ENCODE measurements around the gene TCF12.

TCF12 gene

DNA sequence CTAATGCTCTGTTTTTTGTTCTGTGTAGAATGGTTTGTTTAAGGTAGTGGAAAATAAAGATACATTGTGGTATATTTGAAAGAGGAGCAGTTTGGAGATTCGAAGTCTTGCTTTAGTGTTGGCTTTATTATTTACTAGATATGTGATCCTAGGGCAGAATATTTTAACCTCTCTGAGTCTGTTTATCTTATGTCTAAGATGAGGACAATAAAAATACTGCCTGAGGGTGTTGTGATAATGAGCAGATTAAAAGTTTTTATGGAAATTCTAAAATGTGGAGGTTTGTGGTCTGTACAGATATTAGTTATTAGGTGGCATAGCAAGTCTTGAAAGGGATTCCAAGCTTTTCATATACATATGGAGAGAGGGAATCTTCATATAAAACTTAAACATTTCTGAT, 15.0 kb downstream of the TCF12 start:
- DNase-seq (ENCODE audit: insufficient read length, low spot score) (no peak), FAIRE-seq (no peak)
- no peak for TF ChIP-seq CTCF (IDR thresholded peaks at IDR 0.05; ENCODE audit: insufficient read depth, missing control alignments)

GRCh38 chr15:56933811-56934210, 15.4 kb downstream of the TCF12 start:
- TF ChIP-seq CTCF (IDR thresholded peaks at IDR 0.05; ENCODE audit: insufficient read depth, missing control alignments) = no peak
- no peak for FAIRE-seq

DNA sequence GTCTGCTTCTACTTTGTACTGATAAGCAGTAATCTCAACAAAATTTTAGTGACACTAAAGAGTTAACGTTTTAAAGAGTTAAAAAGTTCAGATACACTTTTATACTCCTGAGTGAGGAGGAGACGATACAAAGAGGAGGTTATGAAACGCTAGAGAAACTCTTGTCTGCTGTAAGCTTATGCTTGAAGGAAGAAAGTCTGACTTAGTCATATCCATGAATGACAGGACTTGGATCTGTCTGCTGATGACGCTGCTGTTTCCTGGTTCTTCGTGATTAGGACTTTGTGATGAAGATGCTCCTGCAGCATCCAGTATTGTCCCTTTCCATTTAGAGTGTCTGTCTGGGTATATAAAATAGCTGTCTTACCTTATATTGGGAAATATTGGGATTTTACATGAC, 15.8 kb downstream of the TCF12 start:
- no peak for FAIRE-seq
- TF ChIP-seq CTCF (IDR thresholded peaks at IDR 0.05; ENCODE audit: insufficient read depth, missing control alignments) = no peak
- no peak for DNase-seq (ENCODE audit: insufficient read length, low spot score)

More at GRCh38 chr15:56933811-56934210, 15.4 kb downstream of the TCF12 start:
- no peak for DNase-seq (ENCODE audit: insufficient read length, low spot score)

DNA sequence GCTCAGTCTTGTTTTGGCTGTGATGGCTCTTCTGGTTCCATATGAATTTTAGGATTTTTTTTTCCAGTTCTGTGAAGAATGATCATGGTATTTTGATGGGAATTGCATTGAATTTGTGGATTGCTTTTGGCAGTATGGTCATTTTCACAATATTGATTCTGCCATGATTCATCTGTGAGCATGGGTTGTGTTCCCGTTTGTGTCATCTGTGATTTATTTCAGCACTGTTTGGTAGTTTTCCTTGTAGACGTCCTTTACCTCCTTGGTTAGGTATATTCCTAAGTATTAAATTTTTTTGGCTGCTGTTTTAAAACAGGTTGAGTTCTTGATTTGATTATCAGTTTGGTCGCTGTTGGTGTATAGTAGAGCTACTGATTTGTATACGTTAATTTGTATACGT, 18.5 kb downstream of the TCF12 start:
- FAIRE-seq = no peak
- no peak for TF ChIP-seq CTCF (IDR thresholded peaks at IDR 0.05; ENCODE audit: insufficient read depth, missing control alignments)
- no peak for DNase-seq (ENCODE audit: insufficient read length, low spot score)

- DNase-seq (ENCODE audit: insufficient read length, low spot score) (no peak), FAIRE-seq (no peak)
- TF ChIP-seq CTCF (IDR thresholded peaks at IDR 0.05; ENCODE audit: insufficient read depth, missing control alignments) = no peak
Measured at GRCh38 chr15:56939257-56939656, 20.8 kb downstream of the TCF12 start.

GRCh38 chr15:56940388-56940787, 21.9 kb downstream of the TCF12 start:
- no peak for DNase-seq (ENCODE audit: insufficient read length, low spot score)
- TF ChIP-seq CTCF (IDR thresholded peaks at IDR 0.05; ENCODE audit: insufficient read depth, missing control alignments) = no peak
- FAIRE-seq = no peak

- no peak for FAIRE-seq
Measured at GRCh38 chr15:56942118-56942517, 23.7 kb downstream of the TCF12 start.

More at GRCh38 chr15:56942118-56942517, 23.7 kb downstream of the TCF12 start:
- TF ChIP-seq CTCF (IDR thresholded peaks at IDR 0.05; ENCODE audit: insufficient read depth, missing control alignments) = no peak
- no peak for DNase-seq (ENCODE audit: insufficient read length, low spot score)
